ENCODE results near the gene MGME1.

MGME1 gene

GRCh38 chr20:17946572-17947473 lies 22.0 kb upstream of the MGME1 start:
- DNase-seq (ENCODE audit: low read depth) = no peak
- H3K4me3 ChIP-seq (replicated peaks; ENCODE audit: low read depth, low read length) = no peak overlapping the region
- TF ChIP-seq CTCF (IDR thresholded peaks at IDR 0.05; ENCODE audit: low read length, missing control alignments) = no peak

GRCh38 chr20:17947474-17947815 lies 21.4 kb upstream of the MGME1 start:
- DNase-seq (ENCODE audit: low read depth) = no peak
- TF ChIP-seq CTCF (IDR thresholded peaks at IDR 0.05; ENCODE audit: low read length, missing control alignments) = no peak
- H3K4me3 ChIP-seq (replicated peaks; ENCODE audit: low read depth, low read length) = no peak overlapping the region

GRCh38 chr20:17948442-17948841 lies 20.4 kb upstream of the MGME1 start:
- TF ChIP-seq CTCF (IDR thresholded peaks at IDR 0.05; ENCODE audit: low read length, missing control alignments) = no peak
- DNase-seq (ENCODE audit: low read depth) = no peak
- no peak overlapping the region for H3K4me3 ChIP-seq (replicated peaks; ENCODE audit: low read depth, low read length)

GRCh38 chr20:17949899-17950298 lies 18.9 kb upstream of the MGME1 start:
- no peak for TF ChIP-seq CTCF (IDR thresholded peaks at IDR 0.05; ENCODE audit: low read length, missing control alignments)
- DNase-seq (ENCODE audit: low read depth) = no peak
- H3K4me3 ChIP-seq (replicated peaks; ENCODE audit: low read depth, low read length) = no peak overlapping the region

- DNase-seq (ENCODE audit: low read depth) = no peak
- H3K4me3 ChIP-seq (replicated peaks; ENCODE audit: low read depth, low read length) = no peak overlapping the region
- TF ChIP-seq CTCF (IDR thresholded peaks at IDR 0.05; ENCODE audit: low read length, missing control alignments) = no peak
These were observed 18.1 kb upstream of the MGME1 start for GRCh38 chr20:17950670-17951069.

GRCh38 chr20:17951323-17951722 lies 17.5 kb upstream of the MGME1 start:
- H3K4me3 ChIP-seq (replicated peaks; ENCODE audit: low read depth, low read length) = no peak overlapping the region
- DNase-seq (ENCODE audit: low read depth) = no peak
- no peak for TF ChIP-seq CTCF (IDR thresholded peaks at IDR 0.05; ENCODE audit: low read length, missing control alignments)

Measured in fibroblast of pulmonary artery (primary cell).